ENCODE results near the gene OSMR.

DNA sequence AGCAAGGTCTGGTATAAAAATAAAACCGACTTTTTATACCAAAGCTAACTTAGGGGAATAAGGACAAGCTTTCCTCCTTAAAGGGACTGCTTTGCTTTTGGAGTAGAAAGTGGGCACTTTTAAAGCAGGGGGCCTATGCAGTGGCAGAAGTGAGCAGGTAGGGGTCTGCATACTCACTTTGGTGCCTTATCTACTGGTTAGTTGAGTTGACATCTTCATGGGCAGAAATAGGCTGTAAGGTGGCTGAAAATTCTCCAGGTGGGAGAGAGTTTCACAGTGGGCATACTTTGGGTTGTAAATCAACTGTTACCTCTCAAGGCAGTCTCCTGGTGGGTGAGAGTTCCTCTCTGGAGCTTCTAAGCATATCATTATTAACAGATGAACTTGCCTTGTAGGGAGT lies 24.8 kb downstream of the OSMR start:
- no peak for TF ChIP-seq EZH2 (IDR thresholded peaks at IDR 0.05; ENCODE audit: borderline replicate concordance, low read depth, low read length, poor library complexity, severe bottlenecking)
- TF ChIP-seq, protein P1, sequence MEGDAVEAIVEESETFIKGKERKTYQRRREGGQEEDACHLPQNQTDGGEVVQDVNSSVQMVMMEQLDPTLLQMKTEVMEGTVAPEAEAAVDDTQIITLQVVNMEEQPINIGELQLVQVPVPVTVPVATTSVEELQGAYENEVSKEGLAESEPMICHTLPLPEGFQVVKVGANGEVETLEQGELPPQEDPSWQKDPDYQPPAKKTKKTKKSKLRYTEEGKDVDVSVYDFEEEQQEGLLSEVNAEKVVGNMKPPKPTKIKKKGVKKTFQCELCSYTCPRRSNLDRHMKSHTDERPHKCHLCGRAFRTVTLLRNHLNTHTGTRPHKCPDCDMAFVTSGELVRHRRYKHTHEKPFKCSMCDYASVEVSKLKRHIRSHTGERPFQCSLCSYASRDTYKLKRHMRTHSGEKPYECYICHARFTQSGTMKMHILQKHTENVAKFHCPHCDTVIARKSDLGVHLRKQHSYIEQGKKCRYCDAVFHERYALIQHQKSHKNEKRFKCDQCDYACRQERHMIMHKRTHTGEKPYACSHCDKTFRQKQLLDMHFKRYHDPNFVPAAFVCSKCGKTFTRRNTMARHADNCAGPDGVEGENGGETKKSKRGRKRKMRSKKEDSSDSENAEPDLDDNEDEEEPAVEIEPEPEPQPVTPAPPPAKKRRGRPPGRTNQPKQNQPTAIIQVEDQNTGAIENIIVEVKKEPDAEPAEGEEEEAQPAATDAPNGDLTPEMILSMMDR (conservative IDR thresholded peaks at IDR 0.05; ENCODE audit: low read depth, low read length), result no peak

Data from A673 (cell line).